Cortex of kidney (tissue), 1 donor: Measurements from ENCODE around the gene ITPRIPL1.

Source experiments
- DNase-seq: peaks from one replicate; lab custom pipeline; 2025; lab: John Stamatoyannopoulos, UW

ITPRIPL1 gene

DNA sequence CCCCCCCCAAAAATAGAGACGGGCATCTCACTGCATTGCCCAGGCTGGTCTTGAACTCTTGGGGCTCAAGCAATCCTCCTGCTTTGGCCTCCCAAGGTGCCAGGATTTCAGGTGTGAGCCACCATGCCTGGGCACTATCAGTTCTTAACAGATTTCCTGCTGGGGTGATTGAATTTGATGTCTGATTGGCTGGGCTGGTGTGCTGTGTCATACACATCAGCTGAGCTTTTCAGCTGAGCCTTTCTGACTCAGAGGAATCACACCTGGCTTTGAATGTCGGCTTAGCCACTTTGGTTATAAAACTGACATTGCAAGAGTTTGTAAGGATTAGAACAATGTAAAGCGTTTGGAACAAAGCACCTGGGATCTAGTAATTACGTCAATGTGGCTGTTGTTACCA lies 29.4 kb downstream of the ITPRIPL1 start:
- DNase-seq = no peak

DNA sequence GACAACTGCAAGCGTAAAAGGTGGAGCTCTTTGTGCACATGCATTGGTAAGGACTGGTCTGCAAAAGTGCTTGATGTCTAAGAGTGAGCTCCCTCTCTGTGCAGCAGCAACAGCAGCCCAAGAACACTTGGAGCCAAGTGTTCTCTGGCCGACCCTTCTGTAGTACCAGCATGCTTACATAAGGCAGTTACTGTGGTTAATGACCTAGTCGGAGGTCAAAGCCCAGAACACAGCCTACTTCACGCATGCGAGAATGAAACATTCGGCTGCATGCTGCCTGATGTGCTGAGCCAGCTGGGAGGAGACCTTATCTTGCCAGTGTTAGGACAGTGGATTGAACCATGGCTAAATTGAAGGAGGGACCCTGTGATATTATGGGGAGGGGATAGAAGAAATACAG lies 31.8 kb downstream of the ITPRIPL1 start:
- no peak for DNase-seq

DNA sequence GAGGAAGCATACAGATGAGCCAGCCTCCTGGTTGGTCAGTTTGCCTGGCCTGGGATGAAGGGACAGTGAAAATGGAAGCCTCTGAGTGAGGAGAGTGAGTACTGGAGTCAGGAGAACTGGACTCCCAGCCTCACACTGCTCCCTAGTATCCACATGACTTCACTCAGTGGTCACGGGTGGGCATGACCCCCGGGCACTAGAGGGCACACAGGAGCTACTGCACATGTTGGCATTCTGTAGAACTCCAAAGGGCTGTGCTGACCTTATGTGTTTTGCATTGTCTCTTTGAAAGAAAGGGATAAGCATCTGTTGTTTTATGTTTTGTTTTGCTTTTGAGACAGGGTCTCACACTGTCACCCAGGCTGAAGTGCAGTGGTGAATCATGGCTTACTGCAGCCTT lies 34.2 kb downstream of the ITPRIPL1 start:
- no peak for DNase-seq

DNA sequence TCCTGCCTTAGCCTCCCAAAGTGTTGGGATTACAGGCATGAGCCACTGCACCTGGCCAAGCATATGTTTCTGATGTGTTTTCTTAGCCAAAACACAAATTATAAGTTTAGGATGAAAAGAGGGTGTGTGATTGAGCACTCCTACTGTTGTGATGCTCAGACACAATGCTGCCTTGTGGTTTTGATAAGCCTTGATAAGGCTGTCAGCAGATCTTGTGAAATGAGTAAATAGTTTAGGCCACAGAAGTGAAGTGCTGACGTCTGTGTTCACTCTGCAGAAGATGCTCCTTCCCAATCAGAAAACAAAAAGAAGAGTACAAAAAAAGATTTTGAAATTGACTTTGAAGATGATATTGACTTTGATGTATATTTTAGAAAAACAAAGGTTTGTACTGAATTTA lies 34.7 kb downstream of the ITPRIPL1 start:
- DNase-seq = no peak

DNA sequence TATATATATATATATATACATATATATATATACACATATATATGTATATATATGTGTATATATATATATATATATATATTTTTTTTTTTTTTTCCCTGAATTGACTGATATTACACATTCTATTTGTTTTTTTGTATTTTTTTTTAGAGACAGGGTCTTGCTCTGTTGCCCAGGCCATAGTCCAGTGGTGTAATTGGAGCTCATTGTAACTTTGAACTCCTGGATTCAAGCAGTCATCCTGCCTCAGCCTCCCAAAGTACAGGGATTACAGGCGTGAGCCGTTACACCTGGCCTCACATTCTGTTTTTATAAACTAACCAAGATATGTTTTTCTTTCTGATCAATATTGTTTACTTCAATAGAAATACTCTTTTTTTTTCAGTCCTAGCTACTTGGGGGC lies 36.6 kb downstream of the ITPRIPL1 start:
- DNase-seq = no peak

DNA sequence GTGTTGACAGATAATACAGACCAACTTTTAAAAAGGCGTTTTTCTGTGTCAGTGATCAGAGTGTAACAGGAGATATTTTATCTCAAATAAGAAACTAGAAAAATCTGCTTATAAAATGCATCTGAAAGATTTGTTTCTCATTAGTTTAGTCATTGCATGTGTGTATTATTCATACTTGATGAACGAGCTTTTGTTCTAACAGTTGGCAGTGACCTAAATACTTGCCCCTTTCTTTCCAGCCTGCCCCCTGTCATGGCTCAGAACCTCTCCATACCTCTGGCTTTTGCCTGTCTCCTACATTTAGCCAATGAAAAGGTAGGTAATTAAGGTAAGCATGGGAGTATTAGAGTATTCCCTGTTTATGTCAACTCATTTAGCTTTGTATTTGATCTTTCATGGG lies 44.1 kb downstream of the ITPRIPL1 start:
- no peak for DNase-seq

DNA sequence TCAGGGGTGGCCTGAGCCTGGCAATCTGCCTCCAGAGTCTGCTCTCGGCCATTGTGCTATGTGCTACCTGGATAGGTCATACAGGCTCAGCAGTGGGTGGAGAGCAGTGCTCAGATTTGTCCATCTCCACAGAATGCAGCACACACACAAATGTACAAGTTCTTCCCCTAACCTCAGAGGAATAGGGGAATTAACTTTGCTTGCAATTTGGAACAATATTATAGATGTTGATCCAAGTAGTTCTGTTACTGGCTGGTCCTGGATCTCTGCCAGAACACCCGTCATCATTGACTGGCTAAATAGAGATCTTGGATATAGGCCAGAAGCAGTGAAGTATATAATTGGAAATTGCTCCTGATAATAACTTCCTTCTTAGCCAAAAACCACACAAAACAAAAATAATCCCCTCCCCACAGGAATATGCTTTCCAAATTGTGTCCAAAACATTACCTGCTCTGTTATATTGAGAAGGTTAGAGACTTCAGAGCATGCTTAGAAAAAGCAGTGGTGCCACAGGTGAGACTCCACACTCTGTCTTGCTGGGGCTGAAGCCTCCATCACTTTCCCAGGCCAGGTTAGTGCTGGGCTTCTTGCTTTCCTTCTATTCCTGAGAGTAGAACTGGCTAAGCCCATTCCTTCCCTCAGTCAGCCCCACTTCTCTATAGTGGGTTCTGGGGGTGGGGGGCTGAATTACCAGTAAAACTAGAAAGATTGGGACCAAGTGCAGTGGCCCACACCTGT lies 49.3 kb downstream of the ITPRIPL1 start:
- DNase-seq = no peak
